ENCODE results near the gene GPD1L. TPM values are rescaled to one million over a fixed set of nuclear protein-coding genes. Genes with fewer than 3 reads are reported as not detected.

The GPD1L gene
- total RNA-seq (2022; extraction: Qiagen RNA extraction): 16.0 to 22.1 TPM (median 19.4 TPM) in 5 replicates

DNA sequence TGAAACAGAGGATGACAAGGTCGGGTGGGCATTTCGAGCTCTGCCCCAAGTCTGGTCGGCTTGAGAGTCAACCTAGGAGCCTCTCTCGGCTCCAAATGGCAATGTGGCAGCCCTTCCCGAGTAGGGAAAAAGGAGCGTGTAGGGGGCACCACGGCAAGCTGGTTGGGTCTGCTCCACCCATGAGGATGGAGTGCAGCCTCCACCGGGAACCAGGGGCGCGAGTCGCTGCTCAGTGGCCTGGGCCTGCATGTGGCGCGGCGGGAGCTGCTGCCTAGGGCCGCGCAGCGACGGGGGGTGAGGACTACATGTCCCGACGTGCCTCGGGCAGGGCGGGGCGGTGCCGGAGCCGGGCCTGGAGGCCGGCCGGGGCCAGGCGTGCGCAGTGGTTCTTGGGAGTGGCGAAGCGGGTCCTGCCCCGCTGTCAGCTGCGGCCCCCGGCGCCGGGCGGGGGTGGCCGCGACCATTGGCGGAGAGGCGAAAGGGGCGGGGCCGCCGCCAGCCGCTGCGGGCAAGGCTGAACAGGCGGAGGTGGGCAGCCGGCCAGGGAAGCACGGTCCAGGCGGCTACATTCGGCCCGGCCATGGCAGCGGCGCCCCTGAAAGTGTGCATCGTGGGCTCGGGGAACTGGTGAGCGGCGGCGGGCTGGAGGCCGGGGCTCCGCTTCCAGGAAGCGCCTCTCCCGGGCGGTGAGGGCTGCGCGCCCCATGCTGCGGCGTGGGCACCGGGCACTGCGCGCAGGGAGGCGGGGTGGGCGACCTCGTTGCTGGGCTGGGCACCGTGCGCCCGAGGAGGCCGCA is at the start of gene GPD1L:
Gene GPD1L (plus strand): TSS at position 489 of the 797 bp plus-strand sequence. CDS start 92 bp downstream, at position 581.

Other genes starting within 250 kb of the GPD1L start
- 15.0 to 26.3 TPM (median 25.8 TPM) in 5 replicates for gene OSBPL10, start 125.4 kb upstream of the GPD1L start, total RNA-seq (2022; extraction: Qiagen RNA extraction)
- 1.3 to 1.9 TPM (median 1.7 TPM) in 5 replicates for gene ZNF860, start 124.9 kb upstream of the GPD1L start, total RNA-seq (2022; extraction: Qiagen RNA extraction)
- 8.4 to 15.1 TPM (median 12.8 TPM) in 5 replicates for gene CMTM8, start 132.1 kb downstream of the GPD1L start, total RNA-seq (2022; extraction: Qiagen RNA extraction)